Measurements from ENCODE around the gene VPS41. TPM values are rescaled to one million over a fixed set of nuclear protein-coding genes. Genes with fewer than 3 reads are reported as not detected.

VPS41 gene
- total and polyA plus RNA-seq, 2 donors: 28.3 to 30.3 TPM

DNA sequence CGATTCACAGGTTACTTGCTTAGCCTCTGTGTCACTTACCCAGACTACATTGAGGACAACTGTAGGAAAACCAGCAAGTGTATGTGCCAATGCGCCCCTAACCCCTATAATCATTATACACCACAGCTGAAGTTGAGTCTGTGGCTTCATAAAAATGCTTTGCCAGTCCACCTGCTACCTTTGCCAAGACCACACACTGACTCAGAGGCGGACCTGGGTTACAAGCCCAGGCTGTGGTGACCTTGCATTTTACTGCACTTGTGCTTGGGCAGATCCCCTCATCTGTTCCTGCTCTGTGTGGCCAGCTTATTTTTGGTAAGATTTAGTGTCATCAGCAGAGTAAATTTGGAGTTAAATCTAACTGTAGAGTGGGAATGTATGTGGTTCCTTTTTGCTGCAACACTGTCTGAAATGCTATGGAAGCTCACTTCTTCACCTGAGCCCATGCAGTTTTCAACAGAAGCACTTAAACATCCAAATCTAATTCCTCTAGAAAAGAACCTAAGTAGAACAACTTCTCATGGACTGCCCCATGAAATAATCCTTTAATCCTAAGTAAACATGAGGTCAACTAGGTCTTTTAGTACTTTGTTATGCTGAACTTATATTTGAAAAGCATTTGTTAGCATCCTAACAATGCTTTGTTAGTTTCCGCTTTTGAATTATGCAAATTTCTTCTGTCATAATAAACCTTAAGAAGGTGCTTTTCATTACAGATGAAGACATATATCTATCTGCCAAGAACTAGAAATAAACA lies 181.6 kb downstream of the VPS41 start:
- WGBS: 98% methylated on average over 4 of the region's 4 CpGs
- Histone ChIP-seq H3K4me1 (ENCODE audit: control insufficient read depth in 2 of 2, insufficient read depth in 2 of 2, low read length in 2 of 2) (no peaks in the 10 kb centered on the region), H3K27ac (ENCODE audit: low read depth in 1 of 2, low read length in 1 of 2) (no peak overlapping the region), H3K27me3 (ENCODE audit: control insufficient read depth in 2 of 2, insufficient read depth in 1 of 2, low read length in 1 of 2) (no peaks in the 10 kb centered on the region), H3K9me3 (ENCODE audit: control insufficient read depth in 2 of 2, insufficient read depth in 1 of 2, low read length in 1 of 2) (no peaks in the 10 kb centered on the region), H3K4me3 (ENCODE audit: low read length in 2 of 2) (no peak overlapping the region), H3K36me3 (ENCODE audit: control insufficient read depth in 2 of 2, insufficient read depth in 2 of 2, low read length in 1 of 2) (peaks cover 3 to 15% of the 10 kb centered on the region in 2 donors)
- no peak for DNase-seq (ENCODE audit: low read depth in 6 of 9, low spot score in 9 of 9)

DNA sequence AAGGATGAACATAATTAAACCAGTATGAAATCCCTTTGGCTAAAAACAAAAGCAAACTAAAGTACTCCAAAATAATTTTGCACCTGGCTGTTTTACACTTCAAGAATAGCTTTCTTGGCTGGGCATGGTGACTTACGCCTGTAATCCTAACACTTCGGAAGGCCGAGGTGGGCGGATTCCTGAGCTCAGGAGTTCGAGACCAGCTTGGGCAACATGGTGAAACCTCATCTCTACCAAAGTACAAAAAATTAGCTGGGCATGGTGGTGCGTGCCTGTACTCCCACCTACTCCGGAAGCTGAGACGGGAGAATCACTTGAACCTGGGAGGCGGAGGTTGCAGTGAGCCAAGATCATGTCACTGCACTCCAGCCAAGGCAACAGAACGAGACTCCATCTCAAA lies 185.7 kb downstream of the VPS41 start:
- Histone ChIP-seq H3K27ac (ENCODE audit: low read depth in 1 of 2, low read length in 1 of 2) (no peak overlapping the region), H3K36me3 (ENCODE audit: control insufficient read depth in 2 of 2, insufficient read depth in 2 of 2, low read length in 1 of 2) (peaks cover 3 to 15% of the 10 kb centered on the region in 2 donors), H3K4me1 (ENCODE audit: control insufficient read depth in 2 of 2, insufficient read depth in 2 of 2, low read length in 2 of 2) (no peaks in the 10 kb centered on the region), H3K9me3 (ENCODE audit: control insufficient read depth in 2 of 2, insufficient read depth in 1 of 2, low read length in 1 of 2) (no peaks in the 10 kb centered on the region), H3K27me3 (ENCODE audit: control insufficient read depth in 2 of 2, insufficient read depth in 1 of 2, low read length in 1 of 2) (no peaks in the 10 kb centered on the region), H3K4me3 (ENCODE audit: low read length in 2 of 2) (no peak overlapping the region)
- no peak for DNase-seq (ENCODE audit: low read depth in 6 of 9, low spot score in 9 of 9)
- WGBS: 98% methylated on average over 10 of the region's 10 CpGs

DNA sequence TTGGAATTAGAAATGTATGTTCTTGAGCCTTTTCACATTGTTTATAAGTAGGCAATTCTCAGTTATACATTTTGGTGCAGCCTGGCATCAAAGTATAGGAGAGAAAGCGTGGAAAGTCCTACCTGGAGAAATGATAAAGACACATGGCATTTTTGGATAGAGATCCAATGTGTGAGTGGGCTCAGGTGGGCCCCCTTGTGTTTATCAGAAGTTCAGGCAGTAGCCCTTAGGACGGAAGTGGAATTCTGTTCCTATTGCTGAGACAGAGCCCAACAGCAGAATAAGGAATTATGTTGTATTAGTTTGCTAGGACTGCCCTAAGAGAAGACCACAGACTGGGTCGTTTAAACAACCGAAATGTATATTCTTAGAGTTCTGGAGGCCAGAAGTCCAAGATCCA lies 192.6 kb downstream of the VPS41 start:
- H3K4me1 ChIP-seq (ENCODE audit: control insufficient read depth in 2 of 2, insufficient read depth in 2 of 2, low read length in 2 of 2): no peaks in the 10 kb centered on the region
- 97% methylated on average over 4 of the region's 4 CpGs for WGBS

DNA sequence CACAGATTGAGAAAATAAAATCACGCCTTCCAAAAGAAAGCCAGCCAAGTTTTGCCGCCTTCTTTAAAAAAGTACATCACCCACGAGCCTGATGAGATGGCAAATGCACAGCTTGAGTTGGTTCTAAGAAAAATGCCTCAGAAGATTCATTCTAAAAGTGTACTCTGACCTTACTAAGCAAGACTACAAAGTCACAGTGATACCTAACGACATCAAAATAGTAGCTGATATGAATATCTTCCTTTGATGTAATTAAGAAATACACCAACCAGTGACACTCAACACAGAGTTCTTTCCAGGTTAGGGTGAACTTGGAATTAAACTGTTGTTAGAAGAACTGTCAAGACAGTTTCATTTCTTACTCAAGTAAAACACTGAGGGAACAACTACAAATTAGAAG lies 199.9 kb downstream of the VPS41 start:
- H3K36me3 ChIP-seq (ENCODE audit: control insufficient read depth in 2 of 2, insufficient read depth in 2 of 2, low read length in 1 of 2): no peaks in the 10 kb centered on the region
- no peaks in the 10 kb centered on the region for H3K9me3 ChIP-seq (ENCODE audit: control insufficient read depth in 2 of 2, insufficient read depth in 1 of 2, low read length in 1 of 2)
- no peak overlapping the region for H3K4me3 ChIP-seq (ENCODE audit: low read length in 2 of 2)
- no peak overlapping the region for H3K27ac ChIP-seq (ENCODE audit: low read depth in 1 of 2, low read length in 1 of 2)
- WGBS: 95% methylated on average over 4 of the region's 4 CpGs
- no peaks in the 10 kb centered on the region for H3K4me1 ChIP-seq (ENCODE audit: control insufficient read depth in 2 of 2, insufficient read depth in 2 of 2, low read length in 2 of 2)
- no peak for DNase-seq (ENCODE audit: low read depth in 6 of 9, low spot score in 9 of 9)
- H3K27me3 ChIP-seq (ENCODE audit: control insufficient read depth in 2 of 2, insufficient read depth in 1 of 2, low read length in 1 of 2): no peaks in the 10 kb centered on the region

More for the DNA sequence above, 192.6 kb downstream of the VPS41 start:
- H3K27me3 ChIP-seq (ENCODE audit: control insufficient read depth in 2 of 2, insufficient read depth in 1 of 2, low read length in 1 of 2): no peaks in the 10 kb centered on the region
- no peaks in the 10 kb centered on the region for H3K9me3 ChIP-seq (ENCODE audit: control insufficient read depth in 2 of 2, insufficient read depth in 1 of 2, low read length in 1 of 2)
- H3K27ac ChIP-seq (ENCODE audit: low read depth in 1 of 2, low read length in 1 of 2): no peak overlapping the region
- no peak overlapping the region for H3K4me3 ChIP-seq (ENCODE audit: low read length in 2 of 2)
- DNase-seq (ENCODE audit: low read depth in 6 of 9, low spot score in 9 of 9): no peak
- no peaks in the 10 kb centered on the region for H3K36me3 ChIP-seq (ENCODE audit: control insufficient read depth in 2 of 2, insufficient read depth in 2 of 2, low read length in 1 of 2)

DNA sequence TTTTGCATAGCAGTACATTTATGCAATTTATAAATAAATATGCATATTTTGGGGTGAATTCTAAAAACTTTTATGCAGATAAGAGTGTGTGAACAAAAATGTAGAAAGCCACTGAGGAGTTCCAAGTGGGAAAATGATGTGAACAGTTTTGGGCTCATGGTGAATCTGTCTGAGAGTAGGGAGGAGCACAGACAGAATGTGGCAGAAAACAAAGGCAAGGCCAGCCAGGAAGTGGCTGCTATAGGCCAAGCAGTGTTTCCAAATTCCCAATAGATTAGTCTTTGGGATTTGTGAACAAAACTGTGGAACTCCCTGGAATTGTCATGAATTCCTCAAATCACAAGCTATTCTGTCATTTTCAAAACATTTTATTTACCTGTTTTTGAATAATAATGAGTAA lies 204.2 kb downstream of the VPS41 start:
- Histone ChIP-seq H3K9me3 (ENCODE audit: control insufficient read depth in 2 of 2, insufficient read depth in 1 of 2, low read length in 1 of 2) (no peaks in the 10 kb centered on the region), H3K36me3 (ENCODE audit: control insufficient read depth in 2 of 2, insufficient read depth in 2 of 2, low read length in 1 of 2) (no peaks in the 10 kb centered on the region), H3K27ac (ENCODE audit: low read depth in 1 of 2, low read length in 1 of 2) (no peak overlapping the region), H3K27me3 (ENCODE audit: control insufficient read depth in 2 of 2, insufficient read depth in 1 of 2, low read length in 1 of 2) (no peaks in the 10 kb centered on the region), H3K4me1 (ENCODE audit: control insufficient read depth in 2 of 2, insufficient read depth in 2 of 2, low read length in 2 of 2) (no peaks in the 10 kb centered on the region), H3K4me3 (ENCODE audit: low read length in 2 of 2) (no peak overlapping the region)
- DNase-seq (ENCODE audit: low read depth in 6 of 9, low spot score in 9 of 9): no peak

DNA sequence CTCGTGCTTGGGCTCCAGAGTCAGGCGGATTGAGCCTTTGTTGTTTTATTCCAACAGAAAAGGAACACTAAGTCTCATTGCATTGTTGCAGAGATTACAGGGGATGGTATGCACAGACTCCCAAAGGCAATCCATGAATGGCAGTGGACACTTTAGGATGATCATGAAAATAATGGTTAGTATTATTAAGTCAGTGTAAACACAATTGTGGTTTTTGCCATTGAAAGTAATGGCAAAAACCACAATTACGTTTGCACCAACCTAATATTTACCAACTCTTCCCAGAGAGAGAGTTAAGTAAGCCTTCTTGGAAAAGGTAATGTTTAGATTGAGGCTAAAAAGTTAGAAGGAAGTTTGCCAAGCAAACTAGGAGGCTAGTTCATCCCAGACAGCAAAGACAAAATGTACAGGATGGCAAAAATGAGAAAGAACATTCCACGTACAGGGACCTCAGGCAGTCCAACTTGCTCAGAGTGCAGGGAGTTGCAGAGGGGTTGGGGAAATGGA lies 204.9 kb downstream of the VPS41 start:
- WGBS: 86% methylated on average over 4 of the region's 4 CpGs
- no peaks in the 10 kb centered on the region for H3K27me3 ChIP-seq (ENCODE audit: control insufficient read depth in 2 of 2, insufficient read depth in 1 of 2, low read length in 1 of 2)
- no peaks in the 10 kb centered on the region for H3K36me3 ChIP-seq (ENCODE audit: control insufficient read depth in 2 of 2, insufficient read depth in 2 of 2, low read length in 1 of 2)
- no peak for DNase-seq (ENCODE audit: low read depth in 6 of 9, low spot score in 9 of 9)
- H3K4me3 ChIP-seq (ENCODE audit: low read length in 2 of 2): no peak overlapping the region
- H3K27ac ChIP-seq (ENCODE audit: low read depth in 1 of 2, low read length in 1 of 2): no peak overlapping the region
- H3K9me3 ChIP-seq (ENCODE audit: control insufficient read depth in 2 of 2, insufficient read depth in 1 of 2, low read length in 1 of 2): no peaks in the 10 kb centered on the region
- no peaks in the 10 kb centered on the region for H3K4me1 ChIP-seq (ENCODE audit: control insufficient read depth in 2 of 2, insufficient read depth in 2 of 2, low read length in 2 of 2)

DNA sequence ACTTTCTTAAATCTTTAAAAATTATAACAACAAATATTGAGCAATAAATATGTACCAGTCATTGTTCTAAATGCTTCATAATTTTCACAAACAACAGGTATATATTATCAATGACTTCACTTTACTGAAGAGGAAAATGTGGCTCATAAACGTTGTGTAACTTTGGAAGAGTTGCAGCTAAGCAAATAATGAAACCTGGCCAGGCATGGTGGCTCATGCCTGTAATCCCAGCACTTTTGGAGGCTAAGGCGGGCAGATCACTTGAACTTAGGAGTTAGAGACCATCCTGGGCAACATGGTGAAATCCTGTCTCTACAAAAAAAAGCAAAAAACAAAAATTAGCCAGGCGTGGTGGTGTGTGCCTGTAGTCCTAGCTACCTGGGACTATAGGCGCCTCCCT lies 205.9 kb downstream of the VPS41 start:
- Histone ChIP-seq H3K27ac (ENCODE audit: low read depth in 1 of 2, low read length in 1 of 2) (no peak overlapping the region), H3K9me3 (ENCODE audit: control insufficient read depth in 2 of 2, insufficient read depth in 1 of 2, low read length in 1 of 2) (no peaks in the 10 kb centered on the region), H3K4me3 (ENCODE audit: low read length in 2 of 2) (no peak overlapping the region), H3K27me3 (ENCODE audit: control insufficient read depth in 2 of 2, insufficient read depth in 1 of 2, low read length in 1 of 2) (no peaks in the 10 kb centered on the region), H3K4me1 (ENCODE audit: control insufficient read depth in 2 of 2, insufficient read depth in 2 of 2, low read length in 2 of 2) (no peaks in the 10 kb centered on the region), H3K36me3 (ENCODE audit: control insufficient read depth in 2 of 2, insufficient read depth in 2 of 2, low read length in 1 of 2) (no peaks in the 10 kb centered on the region)
- WGBS: 97% methylated on average over 4 of the region's 4 CpGs
- DNase-seq (ENCODE audit: low read depth in 6 of 9, low spot score in 9 of 9): no peak

DNA sequence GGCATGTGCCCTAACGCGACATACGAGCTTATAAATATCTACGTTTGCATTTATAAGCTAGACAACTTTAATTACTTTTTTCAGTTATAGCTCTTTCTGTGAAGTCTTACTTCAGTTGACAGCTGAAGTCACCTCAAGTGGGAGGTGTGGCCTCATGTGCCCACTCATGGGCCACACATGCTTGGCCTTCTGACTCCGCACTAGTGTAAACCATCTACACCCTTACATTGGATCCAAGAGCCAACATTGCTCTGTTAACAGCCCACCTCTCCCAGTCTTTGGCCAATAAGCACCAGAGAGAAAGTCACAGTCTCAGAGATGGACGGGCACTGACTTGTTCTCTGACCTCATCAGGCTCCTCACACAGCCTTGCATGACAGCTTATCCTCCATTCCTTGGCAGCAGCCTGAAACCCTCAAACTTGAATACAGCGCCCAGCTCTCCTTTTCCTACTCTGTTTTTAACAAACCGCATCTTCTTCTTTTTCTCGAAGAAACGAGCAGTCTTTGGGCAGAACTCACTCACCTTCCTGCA lies 206.9 kb downstream of the VPS41 start:
- no peak overlapping the region for H3K27ac ChIP-seq (ENCODE audit: low read depth in 1 of 2, low read length in 1 of 2)
- no peak for DNase-seq (ENCODE audit: low read depth in 6 of 9, low spot score in 9 of 9)
- WGBS: 86% methylated on average over 10 of the region's 10 CpGs
- H3K36me3 ChIP-seq (ENCODE audit: control insufficient read depth in 2 of 2, insufficient read depth in 2 of 2, low read length in 1 of 2): no peaks in the 10 kb centered on the region
- H3K4me1 ChIP-seq (ENCODE audit: control insufficient read depth in 2 of 2, insufficient read depth in 2 of 2, low read length in 2 of 2): no peaks in the 10 kb centered on the region
- no peak overlapping the region for H3K4me3 ChIP-seq (ENCODE audit: low read length in 2 of 2)
- H3K9me3 ChIP-seq (ENCODE audit: control insufficient read depth in 2 of 2, insufficient read depth in 1 of 2, low read length in 1 of 2): no peaks in the 10 kb centered on the region
- H3K27me3 ChIP-seq (ENCODE audit: control insufficient read depth in 2 of 2, insufficient read depth in 1 of 2, low read length in 1 of 2): no peaks in the 10 kb centered on the region

DNA sequence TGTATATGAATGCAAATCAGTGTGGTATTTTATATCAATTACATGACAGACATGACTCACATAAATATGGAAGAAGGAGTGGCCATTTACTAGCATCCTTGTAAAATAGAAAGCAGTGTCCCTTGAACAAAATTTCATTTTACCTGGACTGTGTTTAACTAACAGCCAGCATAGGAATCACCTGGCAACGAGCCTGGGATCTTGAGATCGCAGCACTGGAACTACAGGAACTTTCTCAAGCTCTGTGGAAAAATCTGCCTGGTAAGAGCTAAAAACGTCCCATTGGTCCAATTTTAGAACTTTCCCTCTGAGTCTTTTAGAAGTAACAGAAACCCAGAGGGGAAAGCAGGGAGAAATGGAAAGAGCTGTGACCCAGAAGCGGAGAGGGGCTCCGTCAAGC lies 208.9 kb downstream of the VPS41 start:
- no peaks in the 10 kb centered on the region for H3K9me3 ChIP-seq (ENCODE audit: control insufficient read depth in 2 of 2, insufficient read depth in 1 of 2, low read length in 1 of 2)
- 89% methylated on average over 5 of the region's 5 CpGs for WGBS
- H3K4me3 ChIP-seq (ENCODE audit: low read length in 2 of 2): no peak overlapping the region
- H3K27ac ChIP-seq (ENCODE audit: low read depth in 1 of 2, low read length in 1 of 2): no peak overlapping the region
- H3K36me3 ChIP-seq (ENCODE audit: control insufficient read depth in 2 of 2, insufficient read depth in 2 of 2, low read length in 1 of 2): no peaks in the 10 kb centered on the region
- no peaks in the 10 kb centered on the region for H3K27me3 ChIP-seq (ENCODE audit: control insufficient read depth in 2 of 2, insufficient read depth in 1 of 2, low read length in 1 of 2)
- H3K4me1 ChIP-seq (ENCODE audit: control insufficient read depth in 2 of 2, insufficient read depth in 2 of 2, low read length in 2 of 2): no peaks in the 10 kb centered on the region
- no peak for DNase-seq (ENCODE audit: low read depth in 6 of 9, low spot score in 9 of 9)
